GM23248 (cell line): ENCODE measurements around the gene PDLIM3.

Experiments
- EZH2 ChIP-seq: fragments of 200-600 bp; sonication (generic); IDR thresholded peaks from 2 replicates; pipeline ENCODE4 v1.6.1; 2018; ENCODE audit warnings: antibody characterized with exemption, mild to moderate bottlenecking; ENCODE audit not compliant: insufficient read depth, poor library complexity, severe bottlenecking
- EZH2phosphoT487 ChIP-seq: fragments of 200-600 bp; sonication (generic); IDR thresholded peaks from 2 replicates; pipeline ENCODE4 v1.6.1; 2018; ENCODE audit warnings: antibody characterized with exemption, moderate library complexity, mild to moderate bottlenecking, low read depth; ENCODE audit not compliant: insufficient read depth

DNA sequence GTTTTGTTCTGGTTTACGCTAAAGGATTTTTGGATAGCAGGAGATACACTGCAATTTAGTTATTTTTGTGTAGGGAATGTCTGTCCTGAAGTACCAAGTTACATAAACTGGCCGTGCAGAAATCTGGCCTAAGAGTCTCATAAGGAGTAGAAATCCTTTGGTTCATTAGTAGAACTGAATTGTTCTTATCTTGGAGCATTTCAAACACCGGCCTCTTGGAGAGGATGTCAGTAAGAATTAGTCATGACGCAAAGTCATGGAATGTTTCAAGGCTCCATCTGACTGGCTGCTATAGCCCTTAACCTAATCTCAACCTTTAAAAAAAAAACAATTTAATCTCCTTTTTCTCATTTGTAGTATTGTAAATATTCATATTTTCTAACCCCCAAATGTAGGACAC, 15.2 kb downstream of the PDLIM3 start:
- TF ChIP-seq EZH2: no peak
- TF ChIP-seq EZH2phosphoT487: no peak
